Colonic mucosa (tissue), 4 donors: ENCODE data around the gene SPOPL. TPM values are rescaled to one million over a fixed set of nuclear protein-coding genes. Genes with fewer than 3 reads are reported as not detected.

Source experiments
- DNase-seq: peaks from one replicate; pipeline ENCODE4 v3.0.0-alpha.2; 2020
- H3K27ac ChIP-seq: fragments of 200-600 bp; one replicate; pipeline ENCODE4 v1.8.0; 2021
- H3K27me3 ChIP-seq: fragments of 200-600 bp; one replicate; pipeline ENCODE4 v1.8.0; 2021
- H3K36me3 ChIP-seq: fragments of 200-600 bp; one replicate; pipeline ENCODE4 v1.8.0; 2021
- H3K4me1 ChIP-seq: fragments of 200-600 bp; one replicate; pipeline ENCODE4 v1.8.0; 2021; ENCODE audit warnings: mild to moderate bottlenecking
- H3K4me3 ChIP-seq: fragments of 200-600 bp; one replicate; pipeline ENCODE4 v1.8.0; 2021
- H3K9ac ChIP-seq, 2 donors: one replicate each; pipeline ENCODE4 v1.7.0; 2013; ENCODE audit warnings: control low read depth in 2 of 2, low read depth in 2 of 2, low read length in 2 of 2
- H3K9me3 ChIP-seq: fragments of 200-600 bp; one replicate; pipeline ENCODE4 v1.8.0; 2021
- intact Hi-C: fragments of 100-400 bp; cut with DNase I; formaldehyde crosslinking; loops from one replicate; pipeline ENCODE4 v1.14.1; 2022
- total RNA-seq, 2 donors: library from RNA; stranded (reverse); fragmentation: NEBNext Ultra II Directional in 1 of 2; extraction: Animal tissue kit (Norgen Biotek cat#: 25700) in 1 of 2; gene quantifications; one replicate each; pipeline ENCODE4 v1.2.1, GENCODE V29; 2021
- TF ChIP-seq, protein P1 (sequence below): fragments of 200-600 bp; IDR thresholded peaks from one replicate; pipeline ENCODE4 v1.8.0; 2022; ENCODE audit warnings: antibody characterized with exemption, mild to moderate bottlenecking
- donor health status: healthy.
- donor health status: DM: no; HTN: no; CAD: no.
- donor health status: DM: no; HTN: no; CAD: no.

The SPOPL gene
- total RNA-seq, 2 donors from 2014 or later: 23.5 to 38.0 TPM

DNA sequence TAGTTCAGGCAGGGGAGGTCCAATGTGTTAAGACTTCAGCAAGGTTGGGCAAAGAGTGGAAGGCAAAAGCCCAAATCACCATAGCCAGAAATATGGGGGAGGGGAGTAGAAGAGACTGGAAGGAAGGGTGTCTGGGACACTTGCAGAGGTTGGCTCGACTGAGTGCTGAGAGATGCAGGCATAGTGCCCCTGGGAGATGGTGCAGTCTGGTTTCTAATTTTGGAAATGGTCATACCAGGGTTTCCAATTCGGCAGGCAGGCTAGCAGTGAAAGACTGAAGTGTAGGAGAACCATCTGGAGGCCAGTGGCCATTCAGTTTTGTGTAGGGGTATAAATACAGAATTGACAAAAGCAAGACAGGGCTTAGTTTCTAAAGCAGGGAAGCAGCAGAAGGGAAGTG lies 6.2 kb upstream of the SPOPL start:
- no peaks in the 10 kb centered on the region for H3K9me3 ChIP-seq
- H3K4me1 ChIP-seq: no peaks in the 10 kb centered on the region
- no peaks in the 10 kb centered on the region for H3K27me3 ChIP-seq
- H3K9ac ChIP-seq: no peak overlapping the region
- H3K27ac ChIP-seq: no peak overlapping the region
- H3K36me3 ChIP-seq: no peaks in the 10 kb centered on the region
- H3K4me3 ChIP-seq: no peak overlapping the region
- TF ChIP-seq, protein P1, sequence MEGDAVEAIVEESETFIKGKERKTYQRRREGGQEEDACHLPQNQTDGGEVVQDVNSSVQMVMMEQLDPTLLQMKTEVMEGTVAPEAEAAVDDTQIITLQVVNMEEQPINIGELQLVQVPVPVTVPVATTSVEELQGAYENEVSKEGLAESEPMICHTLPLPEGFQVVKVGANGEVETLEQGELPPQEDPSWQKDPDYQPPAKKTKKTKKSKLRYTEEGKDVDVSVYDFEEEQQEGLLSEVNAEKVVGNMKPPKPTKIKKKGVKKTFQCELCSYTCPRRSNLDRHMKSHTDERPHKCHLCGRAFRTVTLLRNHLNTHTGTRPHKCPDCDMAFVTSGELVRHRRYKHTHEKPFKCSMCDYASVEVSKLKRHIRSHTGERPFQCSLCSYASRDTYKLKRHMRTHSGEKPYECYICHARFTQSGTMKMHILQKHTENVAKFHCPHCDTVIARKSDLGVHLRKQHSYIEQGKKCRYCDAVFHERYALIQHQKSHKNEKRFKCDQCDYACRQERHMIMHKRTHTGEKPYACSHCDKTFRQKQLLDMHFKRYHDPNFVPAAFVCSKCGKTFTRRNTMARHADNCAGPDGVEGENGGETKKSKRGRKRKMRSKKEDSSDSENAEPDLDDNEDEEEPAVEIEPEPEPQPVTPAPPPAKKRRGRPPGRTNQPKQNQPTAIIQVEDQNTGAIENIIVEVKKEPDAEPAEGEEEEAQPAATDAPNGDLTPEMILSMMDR: no peak
- intact Hi-C loops: no loop called here
- no peak for DNase-seq

DNA sequence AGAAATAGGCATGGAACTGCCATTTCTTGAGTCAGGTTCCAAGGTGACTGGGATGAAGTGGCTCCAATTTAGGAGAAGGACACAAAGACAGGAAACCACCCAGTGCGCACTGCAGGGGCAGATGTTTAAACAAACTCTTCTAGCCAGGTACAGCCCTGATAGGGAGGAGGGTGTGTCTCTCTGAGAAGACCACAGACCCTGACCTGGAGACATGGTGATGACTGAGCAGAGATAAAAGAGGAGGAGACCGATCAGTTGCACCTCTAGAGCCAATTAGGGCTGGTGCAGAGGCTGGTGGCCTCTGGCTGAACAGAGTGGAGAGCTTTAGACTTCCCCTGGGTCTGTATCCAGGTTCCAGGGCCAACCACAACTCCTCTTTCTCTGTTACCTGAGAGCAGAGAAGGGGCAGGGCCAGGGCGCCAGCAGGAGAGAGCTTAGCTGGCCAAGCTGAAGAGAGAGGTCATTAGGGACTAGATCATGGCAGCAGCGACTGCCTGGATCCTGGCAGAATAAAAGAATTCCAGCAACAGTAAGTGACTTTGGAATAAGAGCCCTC lies 5.4 kb upstream of the SPOPL start:
- H3K27ac ChIP-seq: no peak overlapping the region
- no peaks in the 10 kb centered on the region for H3K27me3 ChIP-seq
- H3K4me3 ChIP-seq: no peak overlapping the region
- no peaks in the 10 kb centered on the region for H3K36me3 ChIP-seq
- no peak for DNase-seq
- H3K9me3 ChIP-seq: no peaks in the 10 kb centered on the region
- H3K9ac ChIP-seq: no peak overlapping the region
- intact Hi-C loops: no loop called here
- TF ChIP-seq, protein P1: no peak
- H3K4me1 ChIP-seq: no peaks in the 10 kb centered on the region

DNA sequence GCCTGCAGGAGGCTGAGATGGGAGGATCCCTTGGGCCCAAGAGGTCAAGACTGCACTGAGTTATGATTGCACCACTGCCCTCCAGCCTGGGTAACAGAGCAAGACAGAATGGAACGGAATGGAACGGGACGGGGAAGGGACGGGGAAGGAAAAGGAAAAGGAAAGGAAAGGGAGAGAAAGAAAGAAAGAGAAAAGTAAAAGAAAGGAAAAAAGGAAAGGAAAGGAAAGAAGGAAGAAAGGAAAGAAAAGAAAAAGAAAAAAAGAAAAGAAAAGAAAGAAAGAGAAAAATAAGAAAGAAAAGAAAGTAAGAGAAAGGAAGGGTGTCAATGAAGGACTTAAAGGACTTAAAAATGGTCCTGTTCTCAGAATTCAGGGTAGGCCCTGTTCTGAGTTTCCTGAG lies 4.3 kb upstream of the SPOPL start:
- no peak overlapping the region for H3K9ac ChIP-seq
- intact Hi-C loops: no loop called here
- H3K27ac ChIP-seq: no peak overlapping the region
- DNase-seq: no peak
- H3K9me3 ChIP-seq: no peaks in the 10 kb centered on the region
- H3K27me3 ChIP-seq: no peaks in the 10 kb centered on the region
- H3K4me3 ChIP-seq: no peak overlapping the region
- no peaks in the 10 kb centered on the region for H3K4me1 ChIP-seq
- TF ChIP-seq, protein P1: no peak
- no peaks in the 10 kb centered on the region for H3K36me3 ChIP-seq

DNA sequence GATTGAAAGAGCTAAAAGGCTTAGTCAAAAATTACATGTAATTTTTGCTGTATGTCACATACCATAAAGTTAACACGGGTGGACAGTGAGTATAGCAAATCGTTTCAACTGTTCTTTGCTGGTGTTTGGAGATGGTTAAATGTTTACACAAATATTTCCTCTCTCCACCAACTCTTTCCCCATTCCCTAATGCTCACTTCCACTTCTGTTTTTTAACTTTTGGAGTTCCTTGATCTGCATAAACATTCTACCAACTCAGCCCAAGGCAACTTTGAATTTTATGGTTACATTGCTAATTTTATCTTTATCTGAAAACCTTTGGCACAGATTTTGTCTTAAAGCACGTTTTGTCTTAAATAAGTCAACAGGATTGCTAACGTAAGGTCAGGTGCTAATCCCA lies 1.9 kb upstream of the SPOPL start:
- no peaks in the 10 kb centered on the region for H3K27me3 ChIP-seq
- no peaks in the 10 kb centered on the region for H3K9me3 ChIP-seq
- H3K36me3 ChIP-seq: no peaks in the 10 kb centered on the region
- DNase-seq: no peak
- peaks cover 6% of the 10 kb centered on the region for H3K4me1 ChIP-seq
- no peak overlapping the region for H3K27ac ChIP-seq
- H3K4me3 ChIP-seq: no peak overlapping the region
- intact Hi-C loops: no loop called here
- TF ChIP-seq, protein P1: no peak
- no peak overlapping the region for H3K9ac ChIP-seq

DNA sequence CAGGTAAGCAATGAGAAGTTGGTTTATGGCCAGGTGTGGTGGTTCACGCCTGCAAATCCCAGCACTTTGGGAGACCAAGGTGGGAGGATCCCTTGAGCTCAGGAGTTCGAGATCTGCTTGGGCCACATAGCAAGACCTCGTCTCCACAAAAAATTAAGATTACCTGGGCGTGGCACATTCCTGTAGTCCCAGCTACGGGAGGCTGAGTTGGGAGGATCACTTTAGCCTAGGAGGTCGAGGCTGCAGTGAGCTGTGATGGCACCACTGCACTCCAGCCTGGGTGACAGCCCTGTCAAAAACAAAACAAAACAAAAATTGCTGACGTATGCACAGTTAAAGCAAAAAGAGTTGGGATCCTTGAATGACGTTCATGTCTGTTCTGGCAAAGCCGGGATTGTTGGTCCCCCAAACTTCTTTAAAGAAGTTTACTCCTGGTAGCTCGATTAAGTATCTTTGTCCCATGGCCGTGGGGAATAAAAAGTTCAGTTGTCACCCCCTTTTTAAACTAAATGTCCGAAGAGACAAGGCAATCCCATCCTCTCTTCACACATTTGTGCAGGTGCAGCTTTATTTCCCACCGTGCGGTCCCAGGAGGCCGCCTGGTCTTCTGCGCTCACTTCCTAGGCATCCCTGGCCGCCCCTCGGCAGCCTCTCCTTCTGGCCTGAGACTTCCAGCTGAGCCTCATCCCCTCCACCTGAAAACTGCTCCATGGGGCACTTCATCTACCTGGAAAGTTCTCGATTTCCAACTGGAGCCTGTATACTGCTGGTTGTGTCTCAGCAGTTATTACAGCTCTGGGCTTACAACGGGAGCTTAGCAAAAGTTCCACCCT lies 762 bp upstream of the SPOPL start:
- no peak for DNase-seq

More for the DNA sequence above, 762 bp upstream of the SPOPL start:
- TF ChIP-seq, protein P1: no peak
- Histone ChIP-seq H3K9me3 (no peaks in the 10 kb centered on the region), H3K4me1 (peaks cover 6% of the 10 kb centered on the region), H3K36me3 (no peaks in the 10 kb centered on the region), H3K27ac (peak overlapping the region; percentile 91), H3K9ac (peak overlapping the region; percentile 75 to 89), H3K4me3 (peak overlapping the region; percentile 87), H3K27me3 (no peaks in the 10 kb centered on the region)
- intact Hi-C loops: no loop called here
